ENCODE data around the gene PAK6.

PAK6 gene

GRCh38 chr15:40241269-40242212, 2.7 kb downstream of the PAK6 start:
- H3K9ac ChIP-seq (ENCODE audit: low read length): no peak overlapping the region
- 92% methylated on average over 14 of the region's 14 CpGs for WGBS
- H3K4me1 ChIP-seq (ENCODE audit: control insufficient read depth, insufficient read depth, low read depth, low read length): peaks cover 24% of the 10 kb centered on the region
- no peak overlapping the region for H3K4me3 ChIP-seq (ENCODE audit: insufficient read depth in 1 of 2, low read depth in 1 of 2, low read length in 2 of 2)
- no peak overlapping the region for H2BK5ac ChIP-seq (ENCODE audit: low read depth, low read length, poor library complexity, severe bottlenecking)
- no peak overlapping the region for H2BK15ac ChIP-seq (ENCODE audit: low read depth, poor library complexity, severe bottlenecking)
- H3K27me3 ChIP-seq (ENCODE audit: control insufficient read depth in 1 of 2, insufficient read depth in 1 of 2, low read length in 2 of 2): peaks cover 0 to 30% of the 10 kb centered on the region in 2 experiments
- no peak overlapping the region for H2AK5ac ChIP-seq (ENCODE audit: low read length, severe bottlenecking)
- no peak overlapping the region for H2BK120ac ChIP-seq (ENCODE audit: low read depth, low read length)
- H4K8ac ChIP-seq (ENCODE audit: low read length): no peak overlapping the region
- H3K4me2 ChIP-seq (ENCODE audit: low read length, poor library complexity, severe bottlenecking): no peak overlapping the region
- no peaks in the 10 kb centered on the region for H3K79me1 ChIP-seq (replicated peaks; ENCODE audit: low read length, poor library complexity, severe bottlenecking)
- H2BK12ac ChIP-seq (ENCODE audit: low read length in 2 of 2): no peak overlapping the region
- no peak for DNase-seq
- no peak overlapping the region for H3K18ac ChIP-seq (ENCODE audit: low read depth in 1 of 2, low read length in 2 of 2)
- no peak overlapping the region for H3K14ac ChIP-seq (ENCODE audit: low read length in 2 of 2)
- H3K4ac ChIP-seq (ENCODE audit: low read depth in 1 of 2, low read length in 2 of 2): no peak overlapping the region
- no peak overlapping the region for H3K23ac ChIP-seq (ENCODE audit: low read length in 2 of 2)
- no peaks in the 10 kb centered on the region for H3K36me3 ChIP-seq (ENCODE audit: control insufficient read depth in 1 of 2, insufficient read depth in 2 of 2, low read depth in 1 of 2, low read length in 2 of 2)
- H3K27ac ChIP-seq (ENCODE audit: low read length, poor library complexity, severe bottlenecking): no peak overlapping the region
- no peak overlapping the region for H4K91ac ChIP-seq (ENCODE audit: low read length)
- no peaks in the 10 kb centered on the region for H3K9me3 ChIP-seq (ENCODE audit: control insufficient read depth, low read length)
- no peak overlapping the region for H2AFZ ChIP-seq (ENCODE audit: low read depth, low read length)

- Histone ChIP-seq H3K14ac (ENCODE audit: low read length in 2 of 2) (no peak overlapping the region), H3K23ac (ENCODE audit: low read length in 2 of 2) (no peak overlapping the region), H3K27me3 (ENCODE audit: control insufficient read depth in 1 of 2, insufficient read depth in 1 of 2, low read length in 2 of 2) (peaks cover 0 to 37% of the 10 kb centered on the region in 2 experiments), H2AK5ac (ENCODE audit: low read length, severe bottlenecking) (no peak overlapping the region), H3K18ac (ENCODE audit: low read depth in 1 of 2, low read length in 2 of 2) (no peak overlapping the region), H3K4me1 (ENCODE audit: control insufficient read depth, insufficient read depth, low read depth, low read length) (peaks cover 24% of the 10 kb centered on the region), H2BK5ac (ENCODE audit: low read depth, low read length, poor library complexity, severe bottlenecking) (no peak overlapping the region), H3K4ac (ENCODE audit: low read depth in 1 of 2, low read length in 2 of 2) (no peak overlapping the region), H2BK12ac (ENCODE audit: low read length in 2 of 2) (no peak overlapping the region), H2BK120ac (ENCODE audit: low read depth, low read length) (no peak overlapping the region), H3K4me2 (ENCODE audit: low read length, poor library complexity, severe bottlenecking) (no peak overlapping the region), H3K27ac (ENCODE audit: low read length, poor library complexity, severe bottlenecking) (no peak overlapping the region), H3K4me3 (ENCODE audit: insufficient read depth in 1 of 2, low read depth in 1 of 2, low read length in 2 of 2) (no peak overlapping the region), H2BK15ac (ENCODE audit: low read depth, poor library complexity, severe bottlenecking) (no peak overlapping the region), H3K79me1 (replicated peaks; ENCODE audit: low read length, poor library complexity, severe bottlenecking) (no peaks in the 10 kb centered on the region), H2AFZ (ENCODE audit: low read depth, low read length) (no peak overlapping the region), H3K36me3 (ENCODE audit: control insufficient read depth in 1 of 2, insufficient read depth in 2 of 2, low read depth in 1 of 2, low read length in 2 of 2) (no peaks in the 10 kb centered on the region), H4K8ac (ENCODE audit: low read length) (no peak overlapping the region), H3K9me3 (ENCODE audit: control insufficient read depth, low read length) (no peaks in the 10 kb centered on the region), H3K9ac (ENCODE audit: low read length) (no peak overlapping the region), H4K91ac (ENCODE audit: low read length) (no peak overlapping the region)
- WGBS: 95% methylated on average over 10 of the region's 10 CpGs
- no peak for DNase-seq
Measured at GRCh38 chr15:40242213-40242599, 3.3 kb downstream of the PAK6 start.

GRCh38 chr15:40242601-40243000, 3.7 kb downstream of the PAK6 start:
- H2BK12ac ChIP-seq (ENCODE audit: low read length in 2 of 2): no peak overlapping the region
- H3K79me1 ChIP-seq (replicated peaks; ENCODE audit: low read length, poor library complexity, severe bottlenecking): no peaks in the 10 kb centered on the region
- H3K36me3 ChIP-seq (ENCODE audit: control insufficient read depth in 1 of 2, insufficient read depth in 2 of 2, low read depth in 1 of 2, low read length in 2 of 2): no peaks in the 10 kb centered on the region
- H4K8ac ChIP-seq (ENCODE audit: low read length): no peak overlapping the region
- H3K4me1 ChIP-seq (ENCODE audit: control insufficient read depth, insufficient read depth, low read depth, low read length): peaks cover 24% of the 10 kb centered on the region
- H3K9me3 ChIP-seq (ENCODE audit: control insufficient read depth, low read length): no peaks in the 10 kb centered on the region
- DNase-seq: no peak
- no peak overlapping the region for H3K23ac ChIP-seq (ENCODE audit: low read length in 2 of 2)
- no peak overlapping the region for H2BK15ac ChIP-seq (ENCODE audit: low read depth, poor library complexity, severe bottlenecking)
- no peak overlapping the region for H3K14ac ChIP-seq (ENCODE audit: low read length in 2 of 2)
- no peak overlapping the region for H2AFZ ChIP-seq (ENCODE audit: low read depth, low read length)
- no peak overlapping the region for H3K4ac ChIP-seq (ENCODE audit: low read depth in 1 of 2, low read length in 2 of 2)
- H3K27ac ChIP-seq (ENCODE audit: low read length, poor library complexity, severe bottlenecking): no peak overlapping the region
- H3K27me3 ChIP-seq (ENCODE audit: control insufficient read depth in 1 of 2, insufficient read depth in 1 of 2, low read length in 2 of 2): peaks cover 0 to 40% of the 10 kb centered on the region in 2 experiments
- no peak overlapping the region for H3K9ac ChIP-seq (ENCODE audit: low read length)
- no peak overlapping the region for H2AK5ac ChIP-seq (ENCODE audit: low read length, severe bottlenecking)
- H3K4me2 ChIP-seq (ENCODE audit: low read length, poor library complexity, severe bottlenecking): no peak overlapping the region
- H3K4me3 ChIP-seq (ENCODE audit: insufficient read depth in 1 of 2, low read depth in 1 of 2, low read length in 2 of 2): no peak overlapping the region
- no peak overlapping the region for H4K91ac ChIP-seq (ENCODE audit: low read length)
- H3K18ac ChIP-seq (ENCODE audit: low read depth in 1 of 2, low read length in 2 of 2): no peak overlapping the region
- 94% methylated on average over 5 of the region's 5 CpGs for WGBS
- no peak overlapping the region for H2BK5ac ChIP-seq (ENCODE audit: low read depth, low read length, poor library complexity, severe bottlenecking)
- no peak overlapping the region for H2BK120ac ChIP-seq (ENCODE audit: low read depth, low read length)

- Histone ChIP-seq H3K4me3 (ENCODE audit: insufficient read depth in 1 of 2, low read depth in 1 of 2, low read length in 2 of 2) (no peak overlapping the region), H3K27me3 (ENCODE audit: control insufficient read depth in 1 of 2, insufficient read depth in 1 of 2, low read length in 2 of 2) (peaks cover 0 to 40% of the 10 kb centered on the region in 2 experiments), H4K91ac (ENCODE audit: low read length) (no peak overlapping the region), H3K9me3 (ENCODE audit: control insufficient read depth, low read length) (no peaks in the 10 kb centered on the region), H2AK5ac (ENCODE audit: low read length, severe bottlenecking) (no peak overlapping the region), H4K8ac (ENCODE audit: low read length) (no peak overlapping the region), H3K23ac (ENCODE audit: low read length in 2 of 2) (no peak overlapping the region), H2BK15ac (ENCODE audit: low read depth, poor library complexity, severe bottlenecking) (no peak overlapping the region), H3K9ac (ENCODE audit: low read length) (no peak overlapping the region), H3K14ac (ENCODE audit: low read length in 2 of 2) (no peak overlapping the region), H3K4me1 (ENCODE audit: control insufficient read depth, insufficient read depth, low read depth, low read length) (peaks cover 23% of the 10 kb centered on the region), H3K4ac (ENCODE audit: low read depth in 1 of 2, low read length in 2 of 2) (no peak overlapping the region), H2BK12ac (ENCODE audit: low read length in 2 of 2) (no peak overlapping the region), H2BK120ac (ENCODE audit: low read depth, low read length) (no peak overlapping the region), H3K79me1 (replicated peaks; ENCODE audit: low read length, poor library complexity, severe bottlenecking) (no peaks in the 10 kb centered on the region), H3K36me3 (ENCODE audit: control insufficient read depth in 1 of 2, insufficient read depth in 2 of 2, low read depth in 1 of 2, low read length in 2 of 2) (no peaks in the 10 kb centered on the region), H3K27ac (ENCODE audit: low read length, poor library complexity, severe bottlenecking) (no peak overlapping the region), H3K18ac (ENCODE audit: low read depth in 1 of 2, low read length in 2 of 2) (no peak overlapping the region), H3K4me2 (ENCODE audit: low read length, poor library complexity, severe bottlenecking) (no peak overlapping the region), H2AFZ (ENCODE audit: low read depth, low read length) (no peak overlapping the region), H2BK5ac (ENCODE audit: low read depth, low read length, poor library complexity, severe bottlenecking) (no peak overlapping the region)
- no peak for DNase-seq
- WGBS: 93% methylated on average over 9 of the region's 9 CpGs
Measured at GRCh38 chr15:40243126-40243810, 4.4 kb downstream of the PAK6 start.

Measured in mesenchymal stem cell (in vitro differentiated cells and primary cell).